Panc1 (cell line): ENCODE results near the gene ZIC4.

ENCODE experiments used
- POLR2AphosphoS5 ChIP-seq: IDR thresholded peaks from 2 replicates; pipeline ENCODE4 v1.6.1; 2012; ENCODE audit warnings: mild to moderate bottlenecking, low read depth, low read length, moderate library complexity
- TF ChIP-seq, protein P1 (sequence below): fragments of 450-650 bp; IDR thresholded peaks from 2 replicates; pipeline ENCODE4 v1.5.1; 2017; ENCODE audit warnings: mild to moderate bottlenecking
- TF ChIP-seq, protein P2 (sequence below), 2 experiments: IDR thresholded peaks; 2 replicates each; pipeline ENCODE4 v1.6.1; 2011 to 2012; ENCODE audit warnings: low read depth in 2 of 2, control low read depth in 1 of 2, low read length in 1 of 2, mild to moderate bottlenecking in 1 of 2, moderate library complexity in 1 of 2; ENCODE audit not compliant: insufficient read depth in 1 of 2

DNA sequence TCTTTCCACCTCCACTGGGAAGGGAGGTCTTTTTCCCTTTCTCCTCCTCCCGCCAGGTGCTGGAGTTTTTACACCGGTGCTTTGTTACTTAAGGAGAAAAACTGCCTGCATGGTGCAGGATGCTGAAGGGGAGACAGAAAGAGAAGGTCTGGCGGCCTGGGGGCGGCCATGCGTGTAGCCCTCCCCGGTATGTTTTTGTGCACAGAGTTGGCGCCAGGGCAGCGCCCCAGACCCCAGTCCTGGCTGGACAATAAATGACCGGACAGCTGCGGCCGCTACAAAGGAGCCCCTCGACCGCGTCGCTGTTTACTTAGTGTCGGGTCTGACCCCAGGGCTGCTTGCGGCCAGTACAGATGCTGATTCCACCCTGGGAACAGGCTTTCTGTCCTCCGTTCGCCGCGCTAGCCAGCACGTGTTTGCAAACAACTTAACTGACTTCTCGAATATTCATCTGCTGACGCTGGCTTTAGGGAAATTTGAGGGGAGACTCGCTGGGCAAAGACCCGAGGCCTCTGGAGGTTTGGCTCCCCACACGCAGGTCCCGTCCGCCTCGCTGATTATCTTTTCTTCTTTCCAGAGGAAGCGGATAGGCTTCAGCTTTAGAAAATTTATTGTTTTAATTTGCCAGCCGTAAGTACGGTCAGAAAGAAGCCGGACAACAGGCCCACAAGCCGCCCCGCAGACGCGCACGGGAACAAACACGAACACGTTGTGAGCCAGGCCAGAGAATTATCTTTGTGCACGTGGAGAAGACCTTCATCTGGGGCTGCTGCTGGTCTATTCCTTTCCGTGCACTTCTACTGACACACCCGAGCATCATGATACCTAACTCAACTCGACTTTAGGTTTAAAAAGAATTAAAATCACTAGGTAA, 46.9 kb downstream of the ZIC4 start:
- TF ChIP-seq, protein P1, sequence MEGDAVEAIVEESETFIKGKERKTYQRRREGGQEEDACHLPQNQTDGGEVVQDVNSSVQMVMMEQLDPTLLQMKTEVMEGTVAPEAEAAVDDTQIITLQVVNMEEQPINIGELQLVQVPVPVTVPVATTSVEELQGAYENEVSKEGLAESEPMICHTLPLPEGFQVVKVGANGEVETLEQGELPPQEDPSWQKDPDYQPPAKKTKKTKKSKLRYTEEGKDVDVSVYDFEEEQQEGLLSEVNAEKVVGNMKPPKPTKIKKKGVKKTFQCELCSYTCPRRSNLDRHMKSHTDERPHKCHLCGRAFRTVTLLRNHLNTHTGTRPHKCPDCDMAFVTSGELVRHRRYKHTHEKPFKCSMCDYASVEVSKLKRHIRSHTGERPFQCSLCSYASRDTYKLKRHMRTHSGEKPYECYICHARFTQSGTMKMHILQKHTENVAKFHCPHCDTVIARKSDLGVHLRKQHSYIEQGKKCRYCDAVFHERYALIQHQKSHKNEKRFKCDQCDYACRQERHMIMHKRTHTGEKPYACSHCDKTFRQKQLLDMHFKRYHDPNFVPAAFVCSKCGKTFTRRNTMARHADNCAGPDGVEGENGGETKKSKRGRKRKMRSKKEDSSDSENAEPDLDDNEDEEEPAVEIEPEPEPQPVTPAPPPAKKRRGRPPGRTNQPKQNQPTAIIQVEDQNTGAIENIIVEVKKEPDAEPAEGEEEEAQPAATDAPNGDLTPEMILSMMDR = no peak
- TF ChIP-seq POLR2AphosphoS5 = no peak
- TF ChIP-seq, protein P2, sequence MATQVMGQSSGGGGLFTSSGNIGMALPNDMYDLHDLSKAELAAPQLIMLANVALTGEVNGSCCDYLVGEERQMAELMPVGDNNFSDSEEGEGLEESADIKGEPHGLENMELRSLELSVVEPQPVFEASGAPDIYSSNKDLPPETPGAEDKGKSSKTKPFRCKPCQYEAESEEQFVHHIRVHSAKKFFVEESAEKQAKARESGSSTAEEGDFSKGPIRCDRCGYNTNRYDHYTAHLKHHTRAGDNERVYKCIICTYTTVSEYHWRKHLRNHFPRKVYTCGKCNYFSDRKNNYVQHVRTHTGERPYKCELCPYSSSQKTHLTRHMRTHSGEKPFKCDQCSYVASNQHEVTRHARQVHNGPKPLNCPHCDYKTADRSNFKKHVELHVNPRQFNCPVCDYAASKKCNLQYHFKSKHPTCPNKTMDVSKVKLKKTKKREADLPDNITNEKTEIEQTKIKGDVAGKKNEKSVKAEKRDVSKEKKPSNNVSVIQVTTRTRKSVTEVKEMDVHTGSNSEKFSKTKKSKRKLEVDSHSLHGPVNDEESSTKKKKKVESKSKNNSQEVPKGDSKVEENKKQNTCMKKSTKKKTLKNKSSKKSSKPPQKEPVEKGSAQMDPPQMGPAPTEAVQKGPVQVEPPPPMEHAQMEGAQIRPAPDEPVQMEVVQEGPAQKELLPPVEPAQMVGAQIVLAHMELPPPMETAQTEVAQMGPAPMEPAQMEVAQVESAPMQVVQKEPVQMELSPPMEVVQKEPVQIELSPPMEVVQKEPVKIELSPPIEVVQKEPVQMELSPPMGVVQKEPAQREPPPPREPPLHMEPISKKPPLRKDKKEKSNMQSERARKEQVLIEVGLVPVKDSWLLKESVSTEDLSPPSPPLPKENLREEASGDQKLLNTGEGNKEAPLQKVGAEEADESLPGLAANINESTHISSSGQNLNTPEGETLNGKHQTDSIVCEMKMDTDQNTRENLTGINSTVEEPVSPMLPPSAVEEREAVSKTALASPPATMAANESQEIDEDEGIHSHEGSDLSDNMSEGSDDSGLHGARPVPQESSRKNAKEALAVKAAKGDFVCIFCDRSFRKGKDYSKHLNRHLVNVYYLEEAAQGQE (IDR thresholded peaks at IDR 0.05; ENCODE audit: insufficient read depth in 1 of 2, low read depth in 2 of 2, low read length in 1 of 2) = no peak
